Measurements from ENCODE around the gene TPX2.

The TPX2 gene

GRCh38 chr20:31827059-31827458 is 88.0 kb downstream of the TPX2 start:
- in situ Hi-C loops (cut with MboI; ENCODE audit: low sequenced_read_pairs), result loop anchor here (10.0 kb wide), 1 partner anchor 258 kb away; no protein-coding TSS in a partner anchor

- in situ Hi-C loops (cut with MboI; ENCODE audit: low sequenced_read_pairs), result loop anchor here (10.0 kb wide), 1 partner anchor 257 kb away; no protein-coding TSS in a partner anchor
These were observed 88.9 kb downstream of the TPX2 start for GRCh38 chr20:31828016-31828415.

GRCh38 chr20:31829731-31830130 is 90.6 kb downstream of the TPX2 start:
- in situ Hi-C loops (cut with MboI; ENCODE audit: low sequenced_read_pairs), result loop anchor here (10.0 kb wide), 1 partner anchor 255 kb away; no protein-coding TSS in a partner anchor

- in situ Hi-C loops (cut with MboI; ENCODE audit: low sequenced_read_pairs), result no loop called here
These were observed 91.4 kb downstream of the TPX2 start for GRCh38 chr20:31830406-31830981.

- in situ Hi-C loops (cut with MboI; ENCODE audit: low sequenced_read_pairs), result no loop called here
These were observed 92.1 kb downstream of the TPX2 start for GRCh38 chr20:31831211-31831610.

- in situ Hi-C loops (cut with MboI; ENCODE audit: low sequenced_read_pairs), result no loop called here
These were observed 92.7 kb downstream of the TPX2 start for GRCh38 chr20:31831771-31832306.

GRCh38 chr20:31833130-31833930 is 94.2 kb downstream of the TPX2 start:
- in situ Hi-C loops (cut with MboI; ENCODE audit: low sequenced_read_pairs), result no loop called here

GRCh38 chr20:31833931-31834521 is 94.9 kb downstream of the TPX2 start:
- in situ Hi-C loops (cut with MboI; ENCODE audit: low sequenced_read_pairs), result no loop called here

- in situ Hi-C loops (cut with MboI; ENCODE audit: low sequenced_read_pairs), result no loop called here
These were observed 96.5 kb downstream of the TPX2 start for GRCh38 chr20:31835554-31835953.

GRCh38 chr20:31835977-31836852 is 97.1 kb downstream of the TPX2 start:
- in situ Hi-C loops (cut with MboI; ENCODE audit: low sequenced_read_pairs), result no loop called here

- in situ Hi-C loops (cut with MboI; ENCODE audit: low sequenced_read_pairs), result no loop called here
These were observed 97.9 kb downstream of the TPX2 start for GRCh38 chr20:31836853-31837608.

GRCh38 chr20:31837896-31838397 is 98.9 kb downstream of the TPX2 start:
- in situ Hi-C loops (cut with MboI; ENCODE audit: low sequenced_read_pairs), result no loop called here

- in situ Hi-C loops (cut with MboI; ENCODE audit: low sequenced_read_pairs), result no loop called here
These were observed 99.7 kb downstream of the TPX2 start for GRCh38 chr20:31838646-31839292.

- in situ Hi-C loops (cut with MboI; ENCODE audit: low sequenced_read_pairs), result no loop called here
These were observed 100.8 kb downstream of the TPX2 start for GRCh38 chr20:31839782-31840487.

GRCh38 chr20:31840906-31841816 is 102.1 kb downstream of the TPX2 start:
- in situ Hi-C loops (cut with MboI; ENCODE audit: low sequenced_read_pairs), result no loop called here

- in situ Hi-C loops (cut with MboI; ENCODE audit: low sequenced_read_pairs), result no loop called here
These were observed 102.8 kb downstream of the TPX2 start for GRCh38 chr20:31841928-31842327.

GRCh38 chr20:31842471-31843157 is 103.5 kb downstream of the TPX2 start:
- in situ Hi-C loops (cut with MboI; ENCODE audit: low sequenced_read_pairs), result no loop called here
